GM18907 (cell line): Measurements from ENCODE around the gene RTN4RL1.

Source experiments
- ATAC-seq: cut with Tn5 transposase; IDR thresholded peaks from one replicate; pipeline ENCODE4 v1.9.1; 2021; ENCODE audit warnings: mild to moderate bottlenecking, moderate library complexity; ENCODE audit not compliant: unreplicated experiment

The RTN4RL1 gene

DNA sequence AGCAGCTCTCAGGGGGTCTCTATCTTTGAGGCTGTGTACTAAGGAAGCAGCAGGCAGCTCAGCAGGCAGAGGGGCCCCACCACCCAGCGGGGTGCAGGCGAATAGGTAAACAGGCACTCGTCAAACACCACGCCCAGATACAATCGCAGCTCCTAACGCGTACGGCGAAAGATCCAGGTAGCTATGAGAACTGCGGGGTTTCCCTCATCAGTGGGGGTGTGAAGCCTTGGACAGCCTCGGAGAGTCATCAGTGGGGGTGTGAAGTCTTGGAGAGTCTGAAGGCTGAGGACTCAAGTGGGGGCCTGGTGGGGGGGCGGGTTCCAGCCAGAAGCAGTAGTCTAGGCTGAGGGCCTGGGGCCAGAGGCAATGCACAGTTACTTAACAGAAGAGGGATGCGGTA, 69.0 kb downstream of the RTN4RL1 start:
- no peak for ATAC-seq

DNA sequence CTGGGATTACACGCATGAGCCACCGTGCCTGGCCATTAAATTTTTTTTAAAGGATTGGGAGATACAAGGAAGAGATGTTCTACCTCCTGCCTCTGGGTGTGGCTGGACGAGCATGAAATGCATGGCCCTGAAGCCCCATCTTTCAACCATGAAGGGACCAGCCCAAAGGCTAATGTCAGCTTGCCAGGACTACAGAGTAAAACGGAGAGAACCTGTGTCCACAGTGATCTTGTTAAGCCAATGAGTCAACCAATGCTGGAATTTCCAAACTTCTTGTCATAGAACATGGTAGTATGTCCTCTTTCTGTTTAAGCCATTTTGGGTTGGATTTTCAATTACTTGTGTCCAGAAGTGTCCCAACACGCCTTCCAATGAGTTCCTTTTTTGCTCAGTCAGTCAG, 71.3 kb downstream of the RTN4RL1 start:
- ATAC-seq: no peak

DNA sequence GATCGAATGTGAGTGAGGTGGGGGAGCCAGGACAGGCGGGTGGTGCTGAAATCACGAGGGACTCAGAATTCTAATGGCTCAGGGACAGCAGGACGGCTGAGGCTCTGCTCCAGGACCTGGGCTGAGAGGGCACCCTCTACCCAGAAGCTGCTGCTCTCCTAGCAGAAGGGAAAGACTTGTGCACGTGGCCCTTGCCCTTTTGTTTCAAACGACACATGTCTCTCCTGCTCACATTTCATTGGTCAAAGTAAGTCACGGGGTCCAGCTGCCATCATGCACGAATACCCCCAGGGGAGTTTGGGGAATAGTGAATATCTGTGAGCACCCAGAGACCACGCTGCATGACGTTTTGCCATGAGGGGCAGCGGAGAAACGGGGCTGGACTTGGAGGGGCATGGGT, 73.2 kb downstream of the RTN4RL1 start:
- ATAC-seq: no peak

DNA sequence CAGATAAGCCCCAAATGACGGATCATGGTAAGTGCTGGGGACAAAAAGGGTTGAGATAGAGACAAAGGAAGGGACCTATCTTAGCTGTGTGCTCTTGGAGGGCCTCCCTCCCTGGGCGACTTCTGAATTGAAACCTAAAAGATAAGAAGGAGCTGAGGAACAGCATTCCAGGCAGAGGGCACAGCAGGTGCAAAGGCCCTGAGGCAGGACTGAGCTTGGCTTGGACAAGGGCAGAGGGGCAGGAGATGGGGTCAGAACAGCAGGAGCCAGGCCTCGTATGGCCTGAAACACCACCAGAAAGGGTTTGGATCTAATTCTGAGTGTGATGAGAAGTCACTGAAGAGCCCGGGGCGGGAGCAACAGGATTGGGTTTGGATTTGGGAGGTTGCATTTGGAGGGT, 75.4 kb downstream of the RTN4RL1 start:
- no peak for ATAC-seq

DNA sequence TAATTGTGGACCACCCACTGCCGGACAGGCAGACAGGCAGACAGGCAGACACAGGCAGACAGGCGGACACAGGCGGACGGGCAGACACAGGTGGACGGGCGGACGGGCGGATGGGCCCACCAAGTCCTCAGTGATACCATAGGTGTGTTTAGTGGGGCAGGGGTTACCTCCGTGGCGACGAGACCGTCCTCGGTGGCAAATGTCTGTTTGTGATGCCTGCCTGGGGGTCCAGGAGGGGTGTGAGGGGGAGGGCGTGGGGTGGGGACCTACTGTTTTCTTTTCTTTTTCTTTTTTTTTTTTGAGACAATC, 76.7 kb downstream of the RTN4RL1 start:
- no peak for ATAC-seq

DNA sequence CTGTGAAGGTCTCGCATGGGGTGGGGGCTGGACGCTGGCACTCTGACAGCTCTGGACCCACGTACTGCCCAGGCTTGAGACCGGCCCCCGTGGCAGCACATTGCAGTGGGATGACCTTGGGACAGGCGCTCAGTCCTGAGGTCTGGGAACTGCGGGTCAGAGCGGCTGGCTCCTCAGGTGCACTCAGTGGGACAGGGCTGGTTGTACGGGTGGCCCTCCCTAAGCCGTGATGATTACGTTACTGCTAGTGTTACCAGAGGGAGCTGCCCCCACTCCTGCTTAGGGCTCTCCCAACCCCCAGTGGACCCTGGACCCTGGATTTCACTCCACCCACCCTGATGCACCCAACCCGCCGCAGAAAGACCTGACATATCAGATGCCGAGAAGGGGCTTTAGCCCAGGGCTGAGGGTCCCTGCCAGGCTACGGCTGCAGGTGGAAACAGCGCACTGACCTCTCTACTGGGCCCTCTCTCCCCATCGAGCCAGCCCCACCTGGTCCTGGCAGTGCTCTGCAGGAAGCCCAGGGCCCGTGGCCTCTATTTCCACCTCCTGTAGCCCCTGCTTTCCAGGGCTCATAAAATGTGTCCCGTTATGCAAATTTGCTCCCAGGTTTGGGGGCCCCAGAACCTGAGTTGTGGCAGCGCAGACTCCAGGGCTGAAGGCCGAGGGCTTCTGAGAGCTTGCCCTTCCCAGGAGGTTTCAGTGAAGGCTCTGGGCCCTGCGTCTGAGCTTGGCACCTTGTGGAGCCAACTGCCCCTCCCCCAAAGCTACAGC, 77.2 kb downstream of the RTN4RL1 start:
- no peak for ATAC-seq

DNA sequence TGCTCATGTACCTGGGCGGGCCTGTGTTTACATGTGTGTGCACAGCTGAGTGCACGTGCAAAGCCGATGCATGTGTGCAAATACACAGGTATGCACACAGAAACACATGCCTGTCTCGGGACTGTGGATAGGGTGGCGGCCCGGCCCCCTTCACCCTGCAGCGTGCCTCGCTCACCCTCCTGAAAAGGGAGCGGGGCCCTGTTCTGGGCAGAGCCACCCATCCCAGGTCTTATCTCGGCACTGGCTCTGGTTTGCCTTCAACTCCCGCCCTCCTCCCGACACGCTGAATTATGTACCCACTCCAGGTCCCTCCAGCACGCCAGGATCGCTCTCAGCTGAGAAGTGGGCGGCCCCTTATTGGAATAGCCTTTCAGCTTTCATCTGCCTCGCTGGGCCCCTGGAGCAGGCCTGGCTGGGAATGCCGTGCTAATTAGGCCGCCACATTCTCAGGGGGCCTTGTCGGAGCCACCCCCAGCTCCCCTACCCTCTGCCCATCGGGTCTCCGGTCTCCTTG, 77.8 kb downstream of the RTN4RL1 start:
- no peak for ATAC-seq

DNA sequence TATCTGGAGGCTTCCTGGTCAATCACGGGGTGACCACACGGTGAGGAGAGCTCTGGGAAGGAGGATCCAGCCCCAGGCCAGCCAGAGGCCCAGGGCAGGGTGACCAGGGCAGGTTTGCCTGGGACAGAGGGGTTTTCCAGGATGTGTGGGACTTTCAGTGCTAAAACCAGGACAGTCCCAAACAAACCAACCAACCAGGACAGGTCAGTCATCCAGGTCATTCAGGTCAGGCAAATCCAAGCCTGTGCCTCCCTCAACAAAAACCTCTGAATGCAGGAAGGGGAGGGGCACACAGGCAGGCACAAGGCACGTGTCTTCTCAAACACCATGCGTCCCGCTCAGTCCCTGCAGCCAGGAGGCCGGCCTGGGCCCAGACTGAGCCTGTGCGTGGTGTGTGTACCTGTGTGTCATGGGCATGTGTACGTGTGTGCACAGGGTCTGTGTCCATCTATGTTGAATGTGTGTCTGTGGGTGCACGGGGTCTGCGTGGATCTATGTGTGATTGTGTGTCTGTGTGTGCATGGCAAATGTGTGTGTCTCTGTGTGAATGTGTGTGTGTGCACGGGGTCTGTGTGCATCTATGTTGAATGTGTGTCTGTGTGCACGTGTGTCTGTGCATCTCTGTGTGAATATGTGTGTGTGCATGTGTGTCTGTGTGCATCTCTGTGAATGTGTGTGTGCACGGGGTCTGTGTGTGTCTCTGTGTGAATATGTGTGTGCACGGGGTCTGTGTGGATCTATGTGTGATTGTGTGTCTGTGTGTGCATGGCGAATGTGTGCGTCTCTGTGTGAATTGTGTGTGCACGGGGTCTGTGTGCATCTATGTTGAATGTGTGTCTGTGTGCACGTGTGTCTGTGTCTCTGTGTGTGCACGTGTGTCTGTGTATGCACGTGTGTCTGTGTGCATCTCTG, 78.9 kb downstream of the RTN4RL1 start:
- no peak for ATAC-seq

DNA sequence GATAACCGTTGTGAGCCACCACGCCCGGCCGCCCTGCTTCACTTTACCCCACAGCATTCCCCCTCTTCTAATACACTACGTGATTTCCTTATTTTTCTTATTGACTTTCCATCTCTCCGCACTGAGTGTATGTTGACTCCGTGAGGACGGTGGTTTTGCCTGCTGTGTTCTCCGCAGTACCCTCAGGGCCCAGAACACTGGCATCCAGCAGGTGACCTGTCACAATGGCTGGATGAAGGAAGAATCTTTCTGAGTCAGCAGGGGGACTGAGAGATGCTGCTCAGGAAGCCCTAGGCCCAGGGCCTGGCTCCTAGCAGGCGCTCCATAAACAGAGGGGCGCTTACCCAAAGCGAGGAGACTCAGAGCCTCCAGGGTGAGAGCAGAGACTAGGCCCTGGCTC, 79.5 kb downstream of the RTN4RL1 start:
- ATAC-seq: no peak

DNA sequence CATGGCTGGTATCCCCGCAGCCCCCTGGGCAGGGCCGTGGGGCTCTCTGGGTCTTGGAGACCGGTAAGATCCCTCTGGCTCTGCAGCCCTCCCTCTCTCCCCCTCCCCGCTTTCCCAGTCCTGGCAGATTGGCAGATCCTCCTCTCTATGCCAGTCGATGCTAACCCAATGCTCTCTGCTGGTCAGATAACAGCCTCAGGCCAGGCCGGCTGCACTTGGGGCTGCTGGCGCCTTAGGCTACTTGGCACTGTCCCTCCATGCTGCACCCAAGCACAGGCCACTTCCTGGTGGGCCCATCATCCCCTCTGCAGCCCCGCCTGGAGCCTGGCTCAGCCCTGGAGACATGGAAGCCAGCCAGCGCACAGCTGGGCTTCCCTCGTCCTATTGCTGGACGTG, 81.7 kb downstream of the RTN4RL1 start:
- ATAC-seq: no peak

DNA sequence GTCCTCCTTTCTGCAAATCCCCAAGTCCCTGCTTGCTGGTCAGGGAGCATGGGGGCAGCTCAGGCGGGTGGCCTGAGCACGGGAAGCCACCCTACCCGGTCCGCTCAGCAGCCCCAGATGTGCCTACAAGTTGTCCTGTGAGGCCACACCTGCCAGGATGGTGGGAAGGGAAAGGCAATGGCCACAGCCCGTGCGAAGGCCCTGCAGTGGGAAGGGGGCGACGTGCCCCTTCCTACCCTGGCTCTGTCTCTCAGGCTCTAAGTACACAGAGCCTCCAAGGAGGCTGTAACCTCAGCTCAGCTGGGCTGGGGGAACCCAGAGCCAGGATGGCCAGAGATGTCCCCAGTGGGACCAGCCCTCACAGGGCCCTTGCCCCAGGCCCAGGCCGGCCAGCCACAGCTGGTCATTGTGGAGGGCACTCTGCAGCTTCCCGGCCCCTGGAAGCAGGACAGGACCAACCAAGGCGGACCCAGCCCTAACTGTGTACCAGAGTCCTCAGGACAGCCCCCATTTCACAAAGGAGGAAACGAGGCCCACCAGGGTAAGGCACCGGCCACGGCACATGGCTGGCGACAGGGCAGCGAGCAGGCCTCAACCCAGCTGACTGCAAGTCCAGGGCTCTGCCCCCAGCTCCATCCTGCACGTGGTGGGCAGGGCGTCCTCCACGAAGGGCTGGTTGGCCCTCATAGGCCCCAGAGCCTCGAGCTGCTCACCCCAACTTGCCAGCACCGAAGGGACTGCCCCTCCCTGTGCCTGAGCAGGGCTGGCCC, 82.3 kb downstream of the RTN4RL1 start:
- ATAC-seq: no peak

DNA sequence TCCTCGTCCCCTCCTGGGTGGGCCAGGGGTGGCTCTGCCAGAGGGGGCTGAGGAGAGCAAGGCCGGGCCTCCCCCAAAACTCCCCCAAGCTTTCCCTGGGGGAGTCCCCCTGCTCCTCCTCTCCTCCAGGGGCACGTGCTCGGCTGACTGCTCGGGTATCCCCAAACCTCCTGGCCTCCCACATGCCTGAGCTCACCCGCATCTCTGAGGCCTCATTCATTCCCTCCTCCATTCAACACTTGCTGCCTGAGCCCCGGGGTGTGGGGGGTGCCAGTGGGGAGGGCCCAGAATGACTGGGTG, 83.1 kb downstream of the RTN4RL1 start:
- no peak for ATAC-seq

DNA sequence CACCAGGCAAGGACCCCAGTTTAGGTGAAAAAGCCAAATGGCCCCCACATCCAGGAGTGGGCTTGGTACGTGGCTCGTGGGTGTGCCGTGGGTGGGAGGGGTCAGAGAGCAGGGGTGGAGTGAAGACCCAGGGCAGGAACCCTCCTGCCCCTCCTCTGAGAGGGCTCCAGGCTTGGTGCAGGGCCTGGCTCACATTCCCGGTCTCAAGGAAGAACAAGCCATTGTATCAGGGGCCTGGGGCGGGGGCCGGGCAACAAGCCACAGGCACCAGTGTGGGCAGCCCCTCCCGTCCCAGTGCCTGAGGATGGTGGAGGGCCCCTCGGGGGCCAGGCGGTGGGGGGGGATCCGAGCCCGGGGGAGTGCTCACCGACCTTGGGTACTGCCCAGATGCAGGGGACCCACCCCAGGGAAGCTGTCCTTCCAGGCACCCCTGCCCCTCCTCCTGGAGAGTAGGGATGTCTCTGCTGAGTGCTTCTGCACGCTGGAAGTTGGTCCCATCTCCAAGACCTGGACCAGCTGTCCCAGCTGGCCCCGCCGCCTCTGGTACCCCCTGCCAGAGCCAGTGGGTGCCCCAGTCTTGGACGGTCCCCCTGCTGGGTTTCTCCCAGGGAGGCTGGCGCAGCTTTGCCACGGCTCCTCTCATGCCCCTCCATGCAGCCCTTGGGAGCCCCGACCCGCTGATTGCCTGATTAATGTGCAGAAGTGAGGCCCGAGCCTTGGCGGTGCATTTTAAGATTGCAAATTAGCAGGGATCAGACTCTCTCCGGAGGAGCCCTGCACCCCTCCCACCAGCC, 83.7 kb downstream of the RTN4RL1 start:
- no peak for ATAC-seq

DNA sequence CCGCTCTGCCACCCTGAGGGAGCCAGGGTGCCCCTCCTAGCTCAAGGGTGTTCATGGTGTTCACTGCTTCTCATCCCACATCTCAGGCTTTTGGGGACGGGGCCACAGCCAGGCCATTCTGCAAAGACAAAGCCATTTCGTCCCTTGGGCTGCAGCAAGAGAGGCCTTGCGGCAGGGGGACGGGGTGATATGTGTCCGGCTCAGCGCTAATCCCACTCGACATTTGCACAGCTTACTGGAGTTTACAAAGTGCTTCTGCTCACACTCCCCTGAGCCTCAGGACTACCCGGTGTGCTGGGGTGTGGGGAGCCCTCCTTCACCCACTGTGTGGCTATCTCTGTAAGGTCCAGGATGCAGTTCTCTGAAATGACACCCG, 84.3 kb downstream of the RTN4RL1 start:
- no peak for ATAC-seq

DNA sequence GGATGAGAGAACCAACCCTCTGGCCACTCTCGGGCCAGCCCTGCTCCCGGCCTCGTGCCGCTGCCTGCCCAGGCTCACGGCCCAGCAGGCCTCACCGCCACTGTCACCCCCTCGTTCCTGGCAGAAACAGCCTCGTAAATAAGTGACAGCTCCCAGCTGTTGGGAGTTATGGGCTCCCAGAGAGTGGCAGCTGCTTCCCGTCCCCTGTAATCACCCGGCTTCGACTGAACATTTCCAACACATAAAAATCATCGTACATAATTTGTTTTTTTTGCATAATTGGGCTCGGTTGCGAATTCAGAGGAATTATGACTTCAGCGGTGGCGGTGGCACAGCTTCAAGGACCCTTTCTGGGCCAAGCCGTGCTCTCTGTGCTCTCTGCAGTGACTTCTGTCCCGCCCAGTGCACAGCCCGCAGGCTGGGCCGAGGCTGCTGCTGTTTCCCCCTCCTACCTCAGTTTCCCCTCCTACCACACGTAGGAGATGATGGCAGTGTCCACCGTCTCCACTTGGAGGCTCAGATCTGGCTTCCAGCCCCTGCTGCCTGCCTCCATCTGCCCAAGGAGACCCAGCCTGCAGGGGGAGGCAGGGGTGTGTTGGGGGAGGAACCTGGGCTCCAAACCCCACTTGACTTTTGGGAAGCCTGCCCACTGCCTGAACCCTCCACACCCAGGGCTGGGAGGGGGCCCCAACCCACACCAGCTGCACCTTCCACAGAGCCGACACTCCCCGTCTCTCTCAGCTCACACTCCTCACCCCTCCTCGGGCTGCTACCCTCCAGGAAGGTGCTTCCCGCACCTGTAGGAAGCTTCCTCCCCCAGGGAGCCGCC, 84.9 kb downstream of the RTN4RL1 start:
- no peak for ATAC-seq

DNA sequence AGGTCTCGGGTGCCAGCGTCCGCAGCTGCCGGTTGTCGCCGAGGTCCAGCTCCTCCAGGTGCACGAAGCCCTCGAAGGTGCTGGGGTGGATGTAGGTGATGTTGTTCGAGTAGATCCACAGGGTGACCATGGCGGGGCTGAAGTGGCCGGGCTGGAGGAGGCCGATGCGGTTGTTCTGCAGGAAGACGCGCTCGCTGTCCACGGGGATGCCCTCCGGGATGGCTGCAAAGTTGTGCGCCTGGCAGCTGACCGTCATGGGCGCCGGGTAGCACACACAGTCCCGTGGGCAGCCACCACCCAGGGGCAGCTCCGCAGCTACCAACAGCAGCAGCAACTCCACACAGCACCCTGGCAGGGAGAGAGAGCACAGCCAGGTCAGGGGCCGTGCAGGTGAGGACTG, 87.7 kb downstream of the RTN4RL1 start:
- no peak for ATAC-seq

DNA sequence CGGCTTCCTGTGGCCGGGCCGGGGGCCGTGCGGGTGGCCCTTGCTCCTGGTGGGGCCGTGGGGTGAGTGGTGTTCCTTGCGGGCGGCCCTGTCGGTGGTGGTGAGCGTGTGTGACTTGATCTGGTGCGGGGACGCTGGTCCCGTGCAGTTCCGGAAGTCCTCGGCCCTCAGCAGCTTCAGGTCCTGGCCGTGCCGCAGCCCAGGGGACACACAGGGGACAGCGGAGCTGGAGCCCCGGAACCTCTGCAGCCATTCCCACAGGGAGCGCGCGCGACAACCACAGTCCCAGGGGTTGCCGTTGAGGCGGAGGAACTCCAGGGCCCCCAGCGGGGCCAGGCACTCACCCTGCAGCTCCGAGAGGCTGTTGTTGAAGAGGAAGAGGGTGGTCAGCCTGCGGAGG, 88.4 kb downstream of the RTN4RL1 start:
- ATAC-seq: no peak

DNA sequence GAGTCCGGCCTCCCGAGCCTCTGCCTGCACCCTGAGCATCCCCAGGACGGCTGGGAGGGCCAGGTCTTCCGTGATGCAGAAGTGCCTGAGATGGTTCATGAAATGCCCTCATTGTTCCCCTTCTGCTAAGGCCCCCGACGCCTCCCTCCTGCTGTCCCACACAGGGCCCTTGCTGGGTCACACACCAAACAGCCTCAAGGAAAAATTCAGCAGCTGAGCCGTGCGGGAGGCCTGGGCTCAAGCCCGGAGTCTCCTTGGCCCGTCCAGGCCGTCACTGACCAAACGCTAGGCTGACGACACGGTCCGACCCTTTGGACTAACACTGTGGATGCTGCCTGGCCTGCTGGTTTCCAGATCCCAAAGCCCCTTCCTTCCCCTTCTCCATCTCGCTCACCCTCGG, 90.2 kb downstream of the RTN4RL1 start:
- no peak for ATAC-seq

DNA sequence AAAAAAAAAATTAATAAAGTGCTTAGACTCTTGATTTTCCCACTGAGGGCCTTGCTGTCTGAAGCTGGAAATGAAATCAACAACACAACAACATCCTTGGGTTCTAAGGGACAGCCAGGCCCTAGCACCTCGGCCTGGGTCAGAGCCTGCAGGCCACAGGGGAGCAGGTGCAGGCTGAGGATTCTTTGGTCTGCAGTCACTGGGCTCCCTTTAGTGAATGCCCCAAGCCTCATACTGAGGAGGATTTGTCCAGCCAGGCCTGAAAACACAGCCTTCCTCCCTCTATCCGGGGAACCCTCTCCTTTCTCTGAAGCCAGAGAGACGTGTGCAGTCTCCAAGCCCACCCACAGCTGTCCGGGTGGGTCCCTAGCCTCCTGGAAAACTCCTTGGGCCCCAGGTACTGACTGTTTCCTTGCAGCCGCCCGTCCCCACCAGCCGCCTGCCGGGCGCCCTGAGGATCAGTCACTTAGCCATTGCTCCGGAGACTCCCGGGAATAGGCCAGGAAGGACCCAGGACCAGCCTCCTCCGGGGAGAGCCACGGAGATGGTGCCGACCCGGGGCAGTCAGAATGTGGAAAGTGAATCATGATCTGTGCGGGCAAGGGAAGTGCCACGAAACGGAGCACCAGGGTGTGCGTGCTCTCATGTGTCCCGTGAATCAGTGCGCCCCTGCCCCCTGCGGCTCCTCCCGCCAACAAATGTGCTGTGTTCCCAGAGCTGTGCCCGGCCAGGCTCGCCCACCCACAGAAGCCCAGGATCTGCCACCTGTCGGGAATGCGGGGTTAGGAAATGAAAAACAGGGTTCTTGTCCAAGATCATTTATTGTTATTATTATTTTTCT, 91.0 kb downstream of the RTN4RL1 start:
- no peak for ATAC-seq
